Keratinocyte (primary cell): ENCODE measurements around the gene VPS37B.

ENCODE experiments used
- CTCF ChIP-seq, 3 experiments: IDR thresholded peaks in 1 of 3; conservative IDR thresholded peaks in 1 of 3; optimal IDR thresholded peaks in 1 of 3; 2 replicates in 2 of 3; 3 replicates in 1 of 3; pipeline versions ENCODE3 to v1.5.1; 2011; ENCODE audit warnings: low read length in 3 of 3, mild to moderate bottlenecking in 3 of 3, moderate library complexity in 2 of 3, control low read depth in 1 of 3, inconsistent platforms in 1 of 3; ENCODE audit not compliant: insufficient read depth in 2 of 3; ENCODE audit errors: extremely low read depth in 1 of 3
- EZH2 ChIP-seq: IDR thresholded peaks from one replicate; pipeline ENCODE4 v1.6.1; 2012; ENCODE audit warnings: inconsistent platforms, mild to moderate bottlenecking, low read length, moderate library complexity

- TF ChIP-seq CTCF (optimal IDR thresholded peaks at IDR 0.05 in 1 of 3, IDR thresholded peaks at IDR 0.05 in 1 of 3, conservative IDR thresholded peaks at IDR 0.05 in 1 of 3; ENCODE audit: extremely low read depth in 1 of 3, insufficient read depth in 2 of 3, low read length in 3 of 3) (no peak), EZH2 (no peak)
Observed at GRCh38 chr12:122859303-122860039, 36.5 kb downstream of the VPS37B start.
